Measurements from ENCODE around the gene CUL3.
A peak's percentile ranks its signal among the peaks of the same experiment; 100 is the strongest.

CUL3 gene

DNA sequence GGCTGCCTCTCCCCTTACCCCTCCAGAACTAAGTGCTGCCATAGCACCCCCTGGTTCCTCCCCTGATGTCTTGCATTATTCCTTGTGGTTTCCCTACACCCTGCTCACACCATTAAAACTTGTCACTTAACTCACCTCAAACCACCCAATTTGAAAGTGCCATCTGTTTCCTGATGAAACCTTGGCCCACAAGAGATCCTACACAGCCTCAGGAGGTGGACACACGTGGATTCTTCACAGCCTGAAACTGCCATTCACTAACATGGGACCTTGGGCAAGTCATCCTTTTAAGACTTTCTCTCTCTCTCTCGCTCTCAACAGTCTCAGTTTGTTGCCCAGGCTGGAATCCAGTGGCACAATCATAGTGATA, 155.7 kb downstream of the CUL3 start:
- Histone ChIP-seq H3K4me3 (replicated peaks; ENCODE audit: insufficient read depth, low read length) (no peak overlapping the region), H3K27me3 (ENCODE audit: insufficient read depth, poor library complexity, severe bottlenecking) (no peaks in the 10 kb centered on the region), H3K27ac (replicated peaks) (no peak overlapping the region)
- TF ChIP-seq SPI1 (IDR thresholded peaks at IDR 0.05; ENCODE audit: borderline replicate concordance, low read depth) (peak; percentile 21; the same call in 1 of the 2 replicates), POLR2AphosphoS5 (IDR thresholded peaks at IDR 0.05; ENCODE audit: low read depth) (peak; percentile 77)
- TF ChIP-seq, protein P1, sequence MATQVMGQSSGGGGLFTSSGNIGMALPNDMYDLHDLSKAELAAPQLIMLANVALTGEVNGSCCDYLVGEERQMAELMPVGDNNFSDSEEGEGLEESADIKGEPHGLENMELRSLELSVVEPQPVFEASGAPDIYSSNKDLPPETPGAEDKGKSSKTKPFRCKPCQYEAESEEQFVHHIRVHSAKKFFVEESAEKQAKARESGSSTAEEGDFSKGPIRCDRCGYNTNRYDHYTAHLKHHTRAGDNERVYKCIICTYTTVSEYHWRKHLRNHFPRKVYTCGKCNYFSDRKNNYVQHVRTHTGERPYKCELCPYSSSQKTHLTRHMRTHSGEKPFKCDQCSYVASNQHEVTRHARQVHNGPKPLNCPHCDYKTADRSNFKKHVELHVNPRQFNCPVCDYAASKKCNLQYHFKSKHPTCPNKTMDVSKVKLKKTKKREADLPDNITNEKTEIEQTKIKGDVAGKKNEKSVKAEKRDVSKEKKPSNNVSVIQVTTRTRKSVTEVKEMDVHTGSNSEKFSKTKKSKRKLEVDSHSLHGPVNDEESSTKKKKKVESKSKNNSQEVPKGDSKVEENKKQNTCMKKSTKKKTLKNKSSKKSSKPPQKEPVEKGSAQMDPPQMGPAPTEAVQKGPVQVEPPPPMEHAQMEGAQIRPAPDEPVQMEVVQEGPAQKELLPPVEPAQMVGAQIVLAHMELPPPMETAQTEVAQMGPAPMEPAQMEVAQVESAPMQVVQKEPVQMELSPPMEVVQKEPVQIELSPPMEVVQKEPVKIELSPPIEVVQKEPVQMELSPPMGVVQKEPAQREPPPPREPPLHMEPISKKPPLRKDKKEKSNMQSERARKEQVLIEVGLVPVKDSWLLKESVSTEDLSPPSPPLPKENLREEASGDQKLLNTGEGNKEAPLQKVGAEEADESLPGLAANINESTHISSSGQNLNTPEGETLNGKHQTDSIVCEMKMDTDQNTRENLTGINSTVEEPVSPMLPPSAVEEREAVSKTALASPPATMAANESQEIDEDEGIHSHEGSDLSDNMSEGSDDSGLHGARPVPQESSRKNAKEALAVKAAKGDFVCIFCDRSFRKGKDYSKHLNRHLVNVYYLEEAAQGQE (IDR thresholded peaks at IDR 0.05; ENCODE audit: insufficient replicate concordance, low read depth): no peak
- peak in 1 of 2 experiments; percentile 31 for DNase-seq (ENCODE audit: low read depth in 1 of 2, low spot score in 1 of 2)

DNA sequence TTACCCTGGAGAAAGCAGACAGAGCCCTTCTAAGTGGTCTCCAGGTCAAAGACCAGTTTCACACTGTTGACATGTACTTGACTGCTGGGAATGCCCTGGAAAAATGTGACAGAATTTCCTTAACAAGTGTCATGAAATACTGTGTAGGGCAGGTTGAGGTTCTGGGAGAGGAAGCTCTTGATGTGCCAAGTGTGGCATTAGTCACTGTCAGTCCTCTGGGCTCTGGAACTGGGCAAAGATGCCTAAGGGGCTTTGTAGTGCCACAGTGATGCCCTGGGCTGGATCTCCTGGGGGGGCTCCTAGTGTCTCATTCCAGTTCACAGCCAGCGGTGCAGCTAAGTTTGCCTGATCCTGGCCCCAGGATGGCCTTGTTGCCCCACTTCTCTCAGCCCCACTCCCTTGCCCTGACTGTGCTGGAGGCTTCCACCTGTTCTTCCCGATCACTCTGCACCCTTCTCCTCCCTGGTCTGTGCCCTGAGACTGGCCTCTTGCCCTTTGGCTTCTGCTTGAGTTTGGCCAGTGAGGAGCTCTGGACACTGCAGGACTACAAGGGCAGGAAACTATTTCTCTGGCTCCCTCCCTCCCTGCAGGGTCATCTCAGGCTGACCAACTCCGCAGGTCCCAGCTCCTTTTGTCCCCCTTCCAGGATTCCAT, 156.2 kb downstream of the CUL3 start:
- H3K27ac ChIP-seq (replicated peaks): no peak overlapping the region
- H3K27me3 ChIP-seq (ENCODE audit: insufficient read depth, poor library complexity, severe bottlenecking): no peaks in the 10 kb centered on the region
- H3K4me3 ChIP-seq (replicated peaks; ENCODE audit: insufficient read depth, low read length): no peak overlapping the region
- TF ChIP-seq GABPA (IDR thresholded peaks at IDR 0.05; ENCODE audit: low read depth) (no peak), SPI1 (IDR thresholded peaks at IDR 0.05; ENCODE audit: borderline replicate concordance, low read depth) (no peak), POLR2AphosphoS5 (IDR thresholded peaks at IDR 0.05; ENCODE audit: low read depth) (no peak)
- TF ChIP-seq, protein P1 (IDR thresholded peaks at IDR 0.05; ENCODE audit: insufficient replicate concordance, low read depth): no peak
- TF ChIP-seq, protein P2, sequence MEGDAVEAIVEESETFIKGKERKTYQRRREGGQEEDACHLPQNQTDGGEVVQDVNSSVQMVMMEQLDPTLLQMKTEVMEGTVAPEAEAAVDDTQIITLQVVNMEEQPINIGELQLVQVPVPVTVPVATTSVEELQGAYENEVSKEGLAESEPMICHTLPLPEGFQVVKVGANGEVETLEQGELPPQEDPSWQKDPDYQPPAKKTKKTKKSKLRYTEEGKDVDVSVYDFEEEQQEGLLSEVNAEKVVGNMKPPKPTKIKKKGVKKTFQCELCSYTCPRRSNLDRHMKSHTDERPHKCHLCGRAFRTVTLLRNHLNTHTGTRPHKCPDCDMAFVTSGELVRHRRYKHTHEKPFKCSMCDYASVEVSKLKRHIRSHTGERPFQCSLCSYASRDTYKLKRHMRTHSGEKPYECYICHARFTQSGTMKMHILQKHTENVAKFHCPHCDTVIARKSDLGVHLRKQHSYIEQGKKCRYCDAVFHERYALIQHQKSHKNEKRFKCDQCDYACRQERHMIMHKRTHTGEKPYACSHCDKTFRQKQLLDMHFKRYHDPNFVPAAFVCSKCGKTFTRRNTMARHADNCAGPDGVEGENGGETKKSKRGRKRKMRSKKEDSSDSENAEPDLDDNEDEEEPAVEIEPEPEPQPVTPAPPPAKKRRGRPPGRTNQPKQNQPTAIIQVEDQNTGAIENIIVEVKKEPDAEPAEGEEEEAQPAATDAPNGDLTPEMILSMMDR (IDR thresholded peaks at IDR 0.05; ENCODE audit: insufficient read depth, low read length): no peak
- no peak for DNase-seq (ENCODE audit: low read depth in 1 of 2, low spot score in 1 of 2)

DNA sequence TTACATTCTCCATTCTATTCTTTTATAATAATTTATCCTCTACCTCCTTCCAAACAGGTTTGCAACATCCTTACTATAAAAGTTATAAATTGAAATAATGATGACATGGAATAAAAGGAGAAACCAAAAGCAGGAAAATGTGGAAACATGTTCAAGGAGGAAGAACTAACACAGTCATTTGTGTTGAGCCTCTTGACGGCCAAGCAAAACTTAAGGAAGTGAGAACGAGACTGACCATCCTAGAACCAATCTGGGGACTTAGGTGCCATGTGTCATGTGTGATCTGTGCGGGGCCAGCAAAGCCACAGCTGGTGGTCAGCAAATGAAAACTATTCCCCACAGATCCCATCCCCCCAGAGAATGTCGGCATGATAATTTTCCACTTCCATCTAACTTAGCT, 157.7 kb downstream of the CUL3 start:
- H3K27me3 ChIP-seq (ENCODE audit: insufficient read depth, poor library complexity, severe bottlenecking): no peaks in the 10 kb centered on the region
- no peak overlapping the region for H3K4me3 ChIP-seq (replicated peaks; ENCODE audit: insufficient read depth, low read length)
- DNase-seq (ENCODE audit: low read depth in 1 of 2, low spot score in 1 of 2): no peak
- no peak for TF ChIP-seq GABPA (IDR thresholded peaks at IDR 0.05; ENCODE audit: low read depth)
- TF ChIP-seq SPI1 (IDR thresholded peaks at IDR 0.05; ENCODE audit: borderline replicate concordance, low read depth): no peak
- no peak overlapping the region for H3K27ac ChIP-seq (replicated peaks)

DNA sequence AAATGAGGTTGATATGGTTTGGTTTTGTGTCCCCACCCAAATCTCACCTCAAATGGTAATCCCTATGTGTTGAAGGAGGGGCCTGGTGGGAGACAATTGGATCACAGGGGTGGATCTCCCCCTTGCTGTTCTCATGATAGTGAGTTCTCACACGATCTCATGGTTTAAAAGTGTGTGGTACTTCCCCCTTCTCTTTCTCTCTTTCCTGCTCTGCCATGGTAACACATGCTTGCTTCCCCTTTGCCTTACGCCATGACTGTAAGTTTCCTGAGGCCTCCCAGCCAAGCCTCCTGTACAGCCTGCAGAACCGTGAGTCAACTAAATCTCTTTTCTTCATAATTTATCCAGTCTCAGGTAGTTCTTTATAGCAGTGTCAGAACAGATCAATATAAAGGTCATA, 158.5 kb downstream of the CUL3 start:
- TF ChIP-seq GABPA (IDR thresholded peaks at IDR 0.05; ENCODE audit: low read depth): no peak
- no peak for TF ChIP-seq SPI1 (IDR thresholded peaks at IDR 0.05; ENCODE audit: borderline replicate concordance, low read depth)
- TF ChIP-seq, protein P1 (IDR thresholded peaks at IDR 0.05; ENCODE audit: insufficient replicate concordance, low read depth): no peak
- no peak for TF ChIP-seq POLR2AphosphoS5 (IDR thresholded peaks at IDR 0.05; ENCODE audit: low read depth)
- TF ChIP-seq, protein P2 (IDR thresholded peaks at IDR 0.05; ENCODE audit: insufficient read depth, low read length): no peak
- no peak overlapping the region for H3K27ac ChIP-seq (replicated peaks)
- peak in 1 of 2 experiments; percentile 45 for DNase-seq (ENCODE audit: low read depth in 1 of 2, low spot score in 1 of 2)
- H3K27me3 ChIP-seq (ENCODE audit: insufficient read depth, poor library complexity, severe bottlenecking): no peaks in the 10 kb centered on the region
- H3K4me3 ChIP-seq (replicated peaks; ENCODE audit: insufficient read depth, low read length): no peak overlapping the region
